CD4-positive, alpha-beta T cell treated with Interferon alpha-2 for 1 hour (primary cell): ENCODE measurements around the gene ZSWIM3.
A peak's percentile ranks its signal among the peaks of the same experiment; 100 is the strongest.
"Not testable (repeated sequence)": the region's sequence is repeated elsewhere in the genome, so short reads cannot be mapped to it uniquely, and the experiment has no call there.

ENCODE experiments used
- DNase-seq, 2 donors: peaks; one replicate each; pipeline ENCODE4 v3.0.0-alpha.2; 2020 to 2022

Gene ZSWIM3

GRCh38 chr20:45861221-45862075 lies 4.0 kb downstream of the ZSWIM3 start:
- DNase-seq = no peak

- DNase-seq = no peak
Measured at GRCh38 chr20:45863543-45864470, 6.4 kb downstream of the ZSWIM3 start.

- no peak for DNase-seq
Measured at GRCh38 chr20:45866454-45866853, 9.0 kb downstream of the ZSWIM3 start.

- DNase-seq = no peak
Measured at GRCh38 chr20:45867136-45867818, 9.9 kb downstream of the ZSWIM3 start.

- DNase-seq = no peak
Measured at GRCh38 chr20:45867819-45868176, 10.4 kb downstream of the ZSWIM3 start.

- no peak for DNase-seq
Measured at GRCh38 chr20:45872626-45873025, 15.2 kb downstream of the ZSWIM3 start.

GRCh38 chr20:45873409-45874103 lies 16.1 kb downstream of the ZSWIM3 start:
- no peak for DNase-seq

GRCh38 chr20:45874104-45874481 lies 16.7 kb downstream of the ZSWIM3 start:
- not testable (repeated sequence) for DNase-seq

- no peak for DNase-seq
Measured at GRCh38 chr20:45874576-45874975, 17.2 kb downstream of the ZSWIM3 start.

- DNase-seq = no peak
Measured at GRCh38 chr20:45878076-45878761, 20.8 kb downstream of the ZSWIM3 start.

GRCh38 chr20:45880988-45881788 lies 23.8 kb downstream of the ZSWIM3 start, which contains the start of gene ZSWIM1:
Gene ZSWIM1, plus strand, starts transcription at chr20:45881227. Its CDS starts 1,366 bp downstream, at chr20:45882593.
- peak; percentile 97 to 99 for DNase-seq

GRCh38 chr20:45882469-45883099 lies 25.2 kb downstream of the ZSWIM3 start:
- DNase-seq = no peak

GRCh38 chr20:45883100-45883469 lies 25.7 kb downstream of the ZSWIM3 start:
- DNase-seq = no peak

- no peak for DNase-seq
Measured at GRCh38 chr20:45886590-45887345, 29.4 kb downstream of the ZSWIM3 start.

- DNase-seq = no peak
Measured at GRCh38 chr20:45887346-45887715, 29.9 kb downstream of the ZSWIM3 start, which contains the start of gene SPATA25. Gene SPATA25, minus strand, starts transcription at chr20:45887622. Its CDS starts 32 bp downstream, at chr20:45887590.

- DNase-seq = no peak
Measured at GRCh38 chr20:45888681-45889080, 31.3 kb downstream of the ZSWIM3 start.

GRCh38 chr20:45890077-45890984 lies 32.9 kb downstream of the ZSWIM3 start:
- DNase-seq = peak; percentile 53 to 65
